Activated naive CD4-positive, alpha-beta T cell treated with anti-CD3 and anti-CD28 coated beads for 36 hours (primary cell): ENCODE data around the gene CMTM3. TPM values are rescaled to one million over a fixed set of nuclear protein-coding genes. Genes with fewer than 3 reads are reported as not detected.
"Not testable (repeated sequence)": the region's sequence is repeated elsewhere in the genome, so short reads cannot be mapped to it uniquely, and the experiment has no call there.

Experiments used
- CTCF ChIA-PET: fragments of 350-600 bp; sonication (Branson Sonifier 250); formaldehyde crosslinking; loops from one replicate; lab custom pipeline; 2021; ENCODE audit warnings: antibody characterized with exemption; lab: Charles Lee
- DNase-seq: peaks from one replicate; pipeline ENCODE4 v3.0.0-alpha.2; 2020
- H3K27ac Mint-ChIP-seq: one replicate; pipeline ENCODE4 v1.8.0; 2021; ENCODE audit warnings: mild to moderate bottlenecking, mixed read lengths
- H3K27me3 Mint-ChIP-seq: one replicate; pipeline ENCODE4 v1.8.0; 2021; ENCODE audit warnings: low read depth, mixed read lengths
- H3K36me3 Mint-ChIP-seq: one replicate; pipeline ENCODE4 v1.8.0; 2021; ENCODE audit warnings: low read depth, mixed read lengths
- H3K4me1 Mint-ChIP-seq: one replicate; pipeline ENCODE4 v1.8.0; 2021; ENCODE audit warnings: low read depth, mixed read lengths
- H3K4me3 Mint-ChIP-seq: one replicate; pipeline ENCODE4 v1.8.0; 2021; ENCODE audit warnings: mild to moderate bottlenecking, moderate library complexity, mixed read lengths
- H3K9me3 Mint-ChIP-seq: one replicate; pipeline ENCODE4 v1.8.0; 2021; ENCODE audit warnings: mixed read lengths
- intact Hi-C: fragments of 100-400 bp; cut with micrococcal nuclease; formaldehyde crosslinking; loops from one replicate; pipeline ENCODE4 v1.15.1; 2023
- total RNA-seq, 2 experiments: library from RNA; stranded (reverse); gene quantifications; one replicate each; pipeline ENCODE4 v1.2.3, GENCODE V29; 2021

CMTM3 gene, protein sequence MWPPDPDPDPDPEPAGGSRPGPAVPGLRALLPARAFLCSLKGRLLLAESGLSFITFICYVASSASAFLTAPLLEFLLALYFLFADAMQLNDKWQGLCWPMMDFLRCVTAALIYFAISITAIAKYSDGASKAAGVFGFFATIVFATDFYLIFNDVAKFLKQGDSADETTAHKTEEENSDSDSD
- 10 to 100 TPM; 33.7 to 35.3 TPM for total RNA-seq

DNA sequence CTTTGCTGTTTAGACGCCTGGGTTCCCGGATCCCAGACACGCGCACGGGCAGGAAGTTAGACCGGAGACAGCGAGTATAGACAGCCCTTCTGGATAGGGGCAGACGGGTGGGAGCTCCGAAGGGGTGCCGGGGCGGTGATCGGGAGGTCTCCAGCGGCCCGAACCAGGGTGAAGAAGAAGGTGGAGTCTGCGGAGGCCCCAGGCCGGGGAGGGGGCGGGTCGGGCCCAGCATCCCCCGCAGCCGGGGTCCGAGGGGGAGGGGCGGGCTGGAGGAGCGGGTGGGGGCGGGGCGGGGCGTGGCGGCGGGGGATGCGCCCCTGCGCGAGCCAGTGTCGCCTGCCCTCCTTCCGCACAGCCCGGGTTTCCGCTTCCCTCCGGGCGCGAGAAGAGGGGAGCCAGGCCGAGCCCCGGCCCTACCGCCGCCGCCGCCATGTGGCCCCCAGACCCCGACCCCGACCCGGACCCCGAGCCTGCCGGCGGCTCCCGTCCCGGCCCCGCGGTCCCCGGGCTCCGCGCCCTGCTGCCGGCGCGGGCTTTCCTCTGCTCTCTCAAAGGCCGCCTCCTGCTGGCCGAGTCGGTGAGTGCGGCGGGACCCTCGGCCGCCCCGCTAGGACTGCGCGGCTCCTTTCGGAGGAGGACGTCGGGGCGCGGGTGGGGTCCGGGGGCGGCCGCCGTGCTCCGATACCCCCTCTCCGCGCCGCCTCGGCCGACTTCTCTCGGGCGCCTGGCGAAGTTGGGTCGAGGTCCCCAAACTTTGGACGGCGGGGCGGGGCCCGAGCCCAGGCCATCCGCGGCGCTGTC lies at the start of gene CMTM3:
Gene CMTM3 (plus strand): TSS at position 329 of the 801 bp plus-strand sequence. CDS start 102 bp downstream, at position 431.
- Mint-ChIP-seq H3K27ac (peak within 1 kb of the TSS; percentile 85), H3K36me3 (peaks cover 2% of the 10 kb centered on the region), H3K27me3 (no peaks in the 10 kb centered on the region), H3K4me1 (peaks cover 40% of the 10 kb centered on the region), H3K4me3 (peak within 1 kb of the TSS; percentile 90), H3K9me3 (peaks cover 11% of the 10 kb centered on the region)
- DNase-seq = peak; percentile 70
- CTCF ChIA-PET = interaction anchor here (0.5 to 2.2 kb wide), 10 partner anchors 11 to 199 kb away, joined by 3 to 14 read pairs (median 4); no protein-coding TSS in a partner anchor
- intact Hi-C loops = loop anchor here (1.0 kb wide), 5 partner anchors 14 to 196 kb away; partner anchors contain the start of gene CKLF

DNA sequence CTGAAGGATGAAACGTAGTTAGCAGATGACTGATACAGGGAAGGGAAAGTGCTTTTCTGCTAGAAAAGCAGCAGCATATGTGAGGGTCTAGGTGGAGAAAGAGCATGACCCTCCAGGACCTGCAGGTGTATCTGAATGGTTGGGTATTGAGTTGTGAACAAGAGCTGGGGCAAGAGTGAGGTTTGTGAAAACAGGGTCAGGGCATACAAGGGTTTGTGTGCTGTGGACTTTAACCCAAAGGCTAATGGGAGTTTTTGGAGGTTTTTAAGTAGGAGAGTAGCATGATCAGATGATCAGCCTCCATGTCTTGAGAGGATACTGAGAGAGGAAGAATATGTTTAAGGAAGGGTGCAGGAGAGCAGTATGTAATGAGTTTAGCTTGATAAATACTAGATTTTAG lies 44.4 kb upstream of the CMTM3 start:
- no peak overlapping the region for H3K27ac Mint-ChIP-seq
- no peaks in the 10 kb centered on the region for H3K9me3 Mint-ChIP-seq
- peaks cover 65% of the 10 kb centered on the region for H3K4me1 Mint-ChIP-seq
- no peaks in the 10 kb centered on the region for H3K27me3 Mint-ChIP-seq
- DNase-seq = no peak
- no peak overlapping the region for H3K4me3 Mint-ChIP-seq
- H3K36me3 Mint-ChIP-seq = peaks cover 45% of the 10 kb centered on the region
- intact Hi-C loops = loop anchor here (5.0 kb wide), 1 partner anchor 92 kb away; no protein-coding TSS in a partner anchor
- CTCF ChIA-PET = interaction anchor here (0.6 to 1.5 kb wide), 5 partner anchors 11 to 188 kb away, joined by 3 to 5 read pairs (median 4); no protein-coding TSS in a partner anchor

DNA sequence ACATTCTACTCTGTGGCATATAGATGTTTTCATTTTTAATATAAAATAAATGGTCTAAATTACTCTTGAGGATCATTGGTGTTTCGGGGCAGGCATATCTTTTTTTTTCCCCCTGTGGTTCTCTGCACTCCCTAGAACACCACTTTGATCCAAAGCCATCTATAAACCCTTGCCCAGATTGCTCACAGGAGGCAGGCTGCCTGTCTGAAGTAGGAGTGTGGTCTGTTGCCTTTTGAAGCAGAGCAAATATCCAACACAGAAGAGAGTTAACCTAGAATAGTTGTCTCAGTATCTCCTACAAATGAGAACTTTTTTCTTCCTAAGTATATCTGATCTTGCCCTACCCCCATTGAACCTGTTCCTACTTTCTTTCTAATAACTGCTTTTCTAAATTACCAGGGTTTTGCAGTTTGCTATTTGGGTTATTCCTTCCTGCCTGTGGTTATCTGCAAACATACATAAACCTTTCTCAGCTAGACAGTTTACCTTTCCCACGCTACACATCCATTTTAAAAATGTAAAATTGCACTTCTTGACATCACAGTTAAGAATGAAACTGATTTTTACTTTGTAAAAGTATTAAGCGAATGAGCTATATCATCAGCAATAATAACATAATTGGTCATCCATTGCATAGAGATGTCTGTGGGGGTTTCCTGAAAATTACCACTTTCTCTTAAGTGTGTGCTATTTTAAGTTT lies 43.0 kb upstream of the CMTM3 start:
- intact Hi-C loops = loop anchor here (1.0 to 5.0 kb wide), 3 partner anchors 28 to 91 kb away; no protein-coding TSS in a partner anchor
- peaks cover 53% of the 10 kb centered on the region for H3K4me1 Mint-ChIP-seq
- CTCF ChIA-PET = interaction anchor here (0.5 to 5.2 kb wide), 15 partner anchors 9 to 309 kb away, joined by 3 to 25 read pairs (median 4); partner anchors contain the start of gene CKLF
- no peaks in the 10 kb centered on the region for H3K9me3 Mint-ChIP-seq
- DNase-seq = no peak
- peaks cover 46% of the 10 kb centered on the region for H3K36me3 Mint-ChIP-seq
- H3K27ac Mint-ChIP-seq = no peak overlapping the region
- H3K27me3 Mint-ChIP-seq = no peaks in the 10 kb centered on the region
- no peak overlapping the region for H3K4me3 Mint-ChIP-seq

DNA sequence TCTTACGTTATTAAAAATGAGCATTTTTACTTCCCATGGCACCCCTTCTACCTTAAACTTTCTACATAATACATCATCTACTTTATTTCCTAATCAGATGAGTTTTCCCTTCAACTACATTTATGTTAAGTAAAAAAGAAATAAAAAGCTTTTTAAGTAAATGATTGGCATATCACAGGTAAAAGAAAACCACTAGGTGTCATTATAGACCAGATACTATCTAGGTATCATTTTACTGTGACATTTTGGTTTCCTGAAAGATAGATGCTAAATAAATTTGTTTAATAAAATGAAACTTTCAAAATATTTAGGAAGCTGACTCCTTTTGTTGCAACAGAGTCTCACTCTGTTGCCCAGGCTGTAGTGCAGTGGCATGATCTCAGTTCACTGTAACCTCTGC lies 42.1 kb upstream of the CMTM3 start:
- H3K4me3 Mint-ChIP-seq = no peak overlapping the region
- peaks cover 55% of the 10 kb centered on the region for H3K4me1 Mint-ChIP-seq
- intact Hi-C loops = loop anchor here (1.0 to 5.0 kb wide), 3 partner anchors 27 to 90 kb away; no protein-coding TSS in a partner anchor
- CTCF ChIA-PET = interaction anchor here (0.5 to 5.2 kb wide), 19 partner anchors 8 to 308 kb away, joined by 3 to 25 read pairs (median 4); partner anchors contain the start of genes CKLF and CMTM3
- H3K9me3 Mint-ChIP-seq = no peaks in the 10 kb centered on the region
- no peaks in the 10 kb centered on the region for H3K27me3 Mint-ChIP-seq
- peaks cover 52% of the 10 kb centered on the region for H3K36me3 Mint-ChIP-seq
- H3K27ac Mint-ChIP-seq = no peak overlapping the region
- DNase-seq = no peak

DNA sequence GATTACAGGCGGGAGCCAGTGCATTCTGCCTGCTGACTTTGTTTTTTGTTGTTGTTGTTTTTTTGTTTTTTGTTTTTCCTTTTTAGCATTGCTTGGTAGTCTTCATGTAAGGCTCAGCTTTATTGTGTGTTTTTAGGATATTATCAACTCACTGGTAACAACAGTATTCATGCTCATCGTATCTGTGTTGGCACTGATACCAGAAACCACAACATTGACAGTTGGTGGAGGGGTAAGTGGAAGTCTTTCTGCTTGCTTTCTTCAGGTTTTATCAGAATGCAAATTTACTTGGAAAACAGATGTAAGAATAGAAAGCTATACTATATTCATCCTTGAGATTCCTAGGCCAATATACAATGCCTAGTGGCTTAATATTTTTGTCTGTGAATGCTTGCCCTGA lies 41.5 kb upstream of the CMTM3 start:
- Mint-ChIP-seq H3K4me3 (no peak overlapping the region), H3K4me1 (peaks cover 58% of the 10 kb centered on the region), H3K9me3 (no peaks in the 10 kb centered on the region), H3K27ac (no peak overlapping the region), H3K27me3 (no peaks in the 10 kb centered on the region), H3K36me3 (peaks cover 52% of the 10 kb centered on the region)
- intact Hi-C loops = loop anchor here (1.0 to 5.0 kb wide), 3 partner anchors 26 to 89 kb away; no protein-coding TSS in a partner anchor
- no peak for DNase-seq
- CTCF ChIA-PET = interaction anchor here (0.6 to 5.2 kb wide), 23 partner anchors 8 to 305 kb away, joined by 3 to 25 read pairs (median 4); partner anchors contain the start of genes CKLF and CMTM3

DNA sequence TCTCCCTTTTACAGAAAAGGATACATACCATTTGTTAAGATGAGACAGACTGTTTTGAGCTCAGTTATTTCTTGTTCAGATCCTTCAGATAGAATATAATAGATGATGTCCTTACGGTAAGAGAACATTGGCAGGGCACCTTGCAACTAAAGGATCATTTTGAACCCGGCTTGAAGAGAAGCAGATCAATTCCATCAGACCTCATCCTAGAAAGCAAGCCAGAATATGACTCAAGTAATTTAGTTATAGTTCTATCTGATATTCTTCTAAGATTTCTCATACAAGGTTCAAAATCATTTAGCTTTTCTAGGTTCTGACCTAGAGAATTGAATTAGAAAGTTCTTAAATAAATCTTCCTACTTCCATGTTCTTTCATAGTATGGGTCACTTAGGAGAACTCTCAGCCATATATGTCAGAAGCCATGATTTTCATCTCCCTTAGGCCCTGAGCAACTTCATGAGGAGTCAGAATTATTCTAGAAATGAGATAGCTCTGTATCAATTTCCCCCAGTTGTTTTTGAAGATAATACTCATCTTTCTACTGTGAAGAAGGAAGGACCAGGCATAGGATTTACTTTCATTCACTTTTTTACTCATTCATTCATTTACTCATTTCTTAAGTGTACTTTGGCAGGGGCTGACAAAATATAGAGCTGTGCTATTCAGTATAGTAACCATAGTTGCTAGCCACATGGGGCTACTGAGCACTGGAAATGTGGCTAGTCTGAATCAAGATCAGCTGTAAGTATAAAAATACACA lies 40.8 kb upstream of the CMTM3 start:
- H3K4me1 Mint-ChIP-seq = peaks cover 56% of the 10 kb centered on the region
- CTCF ChIA-PET = interaction anchor here (0.6 to 5.2 kb wide), 25 partner anchors 9 to 302 kb away, joined by 3 to 25 read pairs (median 5); partner anchors contain the start of genes CKLF and CMTM3
- no peaks in the 10 kb centered on the region for H3K27me3 Mint-ChIP-seq
- no peaks in the 10 kb centered on the region for H3K9me3 Mint-ChIP-seq
- no peak overlapping the region for H3K4me3 Mint-ChIP-seq
- H3K27ac Mint-ChIP-seq = peak overlapping the region; percentile 14
- H3K36me3 Mint-ChIP-seq = peaks cover 49% of the 10 kb centered on the region
- intact Hi-C loops = loop anchor here (1.0 to 5.0 kb wide), 4 partner anchors 10 to 89 kb away; no protein-coding TSS in a partner anchor
- no peak for DNase-seq

DNA sequence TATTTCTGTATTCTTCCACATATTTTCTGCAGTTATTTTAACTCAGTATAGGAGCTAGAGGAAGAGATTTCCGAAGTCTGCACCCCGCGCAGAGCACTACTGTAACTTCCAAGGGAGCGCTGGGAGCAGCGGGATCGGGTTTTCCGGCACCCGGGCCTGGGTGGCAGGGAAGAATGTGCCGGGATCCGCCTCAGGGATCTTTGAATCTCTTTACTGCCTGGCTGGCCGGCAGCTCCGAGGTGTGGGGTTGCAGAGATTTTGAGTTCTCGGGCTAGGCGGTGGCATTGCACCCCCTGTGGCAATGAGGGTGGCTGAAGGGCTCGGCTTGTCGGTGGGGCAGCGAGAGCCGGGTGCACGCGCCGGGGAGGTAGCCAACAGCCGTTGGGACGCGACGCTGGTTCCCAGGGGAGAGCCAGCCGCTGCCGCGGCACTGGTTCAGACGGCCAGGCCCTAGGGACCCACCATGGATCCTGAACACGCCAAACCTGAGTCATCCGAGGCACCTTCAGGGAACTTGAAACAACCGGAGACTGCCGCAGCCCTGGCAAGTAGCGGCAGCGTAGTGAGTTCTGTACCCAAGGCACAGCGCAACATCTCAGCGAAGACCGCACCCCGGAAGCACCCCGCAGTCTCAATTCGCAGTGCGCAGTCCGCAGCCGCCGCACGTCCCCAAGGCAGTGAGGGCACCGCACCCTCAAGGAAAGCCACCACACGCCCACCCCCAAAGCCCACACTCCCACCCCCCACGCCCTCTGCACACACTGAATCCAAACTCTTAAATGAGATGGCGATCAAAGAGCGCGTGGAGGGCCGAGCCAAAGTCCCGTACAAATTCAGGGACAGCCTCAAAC lies 38.2 kb upstream of the CMTM3 start, which contains the start of gene CMTM1:
Gene CMTM1 (plus strand): TSS at position 389 of the 851 bp plus-strand sequence. CDS start 75 bp downstream, at position 464.
- Mint-ChIP-seq H3K9me3 (no peaks in the 10 kb centered on the region), H3K27ac (no peak within 1 kb of the TSS), H3K27me3 (no peaks in the 10 kb centered on the region), H3K4me1 (peaks cover 41% of the 10 kb centered on the region), H3K4me3 (no peak within 1 kb of the TSS), H3K36me3 (peaks cover 38% of the 10 kb centered on the region)
- intact Hi-C loops = no loop called here
- CTCF ChIA-PET = interaction anchor here (1.0 to 5.2 kb wide), 6 partner anchors 10 to 161 kb away, joined by 3 to 25 read pairs (median 4); partner anchors contain the start of gene CMTM3
- DNase-seq = no peak

DNA sequence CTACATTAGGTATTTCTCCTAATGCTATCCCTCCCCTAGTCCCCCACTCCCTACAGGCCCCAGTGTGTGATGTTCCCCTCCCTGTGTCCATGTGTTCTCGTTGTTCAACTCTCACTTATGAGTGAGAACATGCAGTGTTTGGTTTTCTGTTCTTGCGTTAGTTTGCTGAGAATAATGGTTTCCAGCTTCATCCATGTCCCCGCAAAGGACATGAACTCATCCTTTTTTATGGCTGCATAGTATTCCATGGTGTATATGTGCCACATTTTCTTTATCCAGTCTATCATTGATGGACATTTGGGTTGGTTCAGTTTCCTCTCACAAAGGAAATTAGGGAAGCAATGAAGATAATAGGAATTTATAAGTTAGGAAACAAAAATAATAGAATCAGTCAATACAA lies 37.2 kb upstream of the CMTM3 start:
- intact Hi-C loops, DNase-seq, H3K4me3 Mint-ChIP-seq, H3K9me3 Mint-ChIP-seq, H3K27ac Mint-ChIP-seq, H3K27me3 Mint-ChIP-seq: not testable (repeated sequence)
- Mint-ChIP-seq H3K4me1 (peaks cover 34% of the 10 kb centered on the region), H3K36me3 (peaks cover 35% of the 10 kb centered on the region)
- CTCF ChIA-PET = interaction anchor here (1.3 kb wide), 1 partner anchor 41 kb away, joined by 3 read pairs; no protein-coding TSS in a partner anchor

DNA sequence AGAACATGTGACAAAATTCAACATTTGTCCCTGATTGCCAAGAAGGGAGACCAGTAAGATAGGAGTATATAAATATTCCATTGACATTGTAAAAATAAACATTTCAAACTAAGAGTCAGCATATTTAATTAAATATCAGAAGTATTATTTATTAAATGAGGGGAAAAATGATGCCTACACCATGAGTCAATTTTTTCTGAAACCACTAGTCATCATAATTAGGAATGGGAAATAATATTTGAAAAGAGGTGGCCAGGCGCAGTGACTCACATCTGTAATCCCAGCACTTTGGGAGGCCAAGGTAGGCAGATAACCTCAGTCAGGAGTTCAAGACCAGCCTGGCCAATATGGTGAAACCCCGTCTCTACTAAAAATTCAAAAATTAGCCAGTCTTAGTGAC lies 36.1 kb upstream of the CMTM3 start:
- Mint-ChIP-seq H3K27ac (no peak overlapping the region), H3K9me3 (no peaks in the 10 kb centered on the region), H3K36me3 (peaks cover 29% of the 10 kb centered on the region), H3K4me3 (no peak overlapping the region), H3K4me1 (peaks cover 24% of the 10 kb centered on the region), H3K27me3 (no peaks in the 10 kb centered on the region)
- no peak for DNase-seq
- CTCF ChIA-PET = interaction anchor here (2.2 kb wide), 1 partner anchor 40 kb away, joined by 9 read pairs; no protein-coding TSS in a partner anchor
- intact Hi-C loops = no loop called here

DNA sequence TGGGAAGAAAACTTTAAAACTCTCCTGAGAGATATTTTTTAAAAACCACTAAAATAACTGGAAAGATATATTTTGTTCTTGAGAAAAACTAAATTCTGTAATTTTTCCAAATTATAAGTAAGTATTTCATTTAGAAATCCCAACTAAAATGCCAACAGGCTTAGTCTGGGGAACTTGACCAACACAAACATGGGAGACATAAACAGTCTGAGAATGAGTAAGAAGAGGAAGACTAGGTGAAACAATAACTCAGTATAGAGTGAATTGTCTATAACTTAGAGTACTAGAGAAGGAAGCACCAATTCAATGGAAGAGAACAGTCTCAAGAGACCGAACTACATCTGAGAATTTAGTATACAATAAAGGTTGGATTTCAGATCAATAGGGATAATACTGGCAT lies 35.4 kb upstream of the CMTM3 start:
- CTCF ChIA-PET = interaction anchor here (0.6 to 2.2 kb wide), 3 partner anchors 39 to 261 kb away, joined by 3 to 9 read pairs (median 4); partner anchors contain the start of gene NAE1
- H3K27ac Mint-ChIP-seq = no peak overlapping the region
- H3K9me3 Mint-ChIP-seq = no peaks in the 10 kb centered on the region
- H3K27me3 Mint-ChIP-seq = no peaks in the 10 kb centered on the region
- H3K4me3 Mint-ChIP-seq = no peak overlapping the region
- H3K4me1 Mint-ChIP-seq = peaks cover 17% of the 10 kb centered on the region
- peaks cover 23% of the 10 kb centered on the region for H3K36me3 Mint-ChIP-seq
- intact Hi-C loops = no loop called here
- DNase-seq = no peak
